ENCODE data around the gene PCGF3. TPM values are rescaled to one million over a fixed set of nuclear protein-coding genes. Genes with fewer than 3 reads are reported as not detected.

The PCGF3 gene
- total and polyA plus RNA-seq, 10 of the 15 experiments (the other 5 are each of a cell fraction or from before 2014, with no cell fraction given), result 2.2 to 43.8 (median 15.9) TPM

DNA sequence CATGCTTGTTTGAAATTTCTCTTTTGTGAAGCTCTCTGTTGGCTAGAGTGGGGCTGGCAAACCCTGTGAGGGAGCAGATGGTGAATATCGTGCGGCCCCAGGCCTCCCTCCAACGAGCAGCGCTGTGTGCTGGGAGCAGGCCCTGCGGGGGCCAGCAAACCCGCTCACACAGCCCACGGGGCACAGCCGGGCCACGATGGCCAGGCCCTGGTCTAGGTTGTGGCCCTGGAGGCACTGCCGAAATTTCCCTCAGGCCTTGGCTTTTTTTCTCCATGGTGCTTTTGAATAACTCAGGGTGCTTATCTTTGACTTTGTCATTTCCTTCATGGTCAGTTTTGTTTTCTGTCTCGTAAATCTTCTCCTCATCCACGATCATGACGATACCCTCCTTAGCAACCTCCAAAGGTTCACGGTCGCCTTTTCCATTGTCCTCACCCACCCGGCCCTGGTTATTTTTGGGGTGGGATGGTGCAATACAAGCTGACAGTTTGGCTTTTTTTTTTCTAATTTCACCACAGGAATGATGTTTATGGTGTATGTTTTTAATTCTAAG is 20.7 kb downstream of the PCGF3 start:
- H3K4me3 ChIP-seq, result no peak overlapping the region
- H3K27me3 ChIP-seq (replicated peaks in 1 of 2; ENCODE audit: control insufficient read depth in 2 of 2, insufficient read depth in 2 of 2, low read length in 1 of 2), result no peaks in the 10 kb centered on the region
- no peaks in the 10 kb centered on the region for H3K4me1 ChIP-seq (ENCODE audit: control insufficient read depth, insufficient read depth, low read length)
- H3K79me2 ChIP-seq (ENCODE audit: control insufficient read depth, insufficient read depth, low read length), result no peaks in the 10 kb centered on the region; the same call in none of the 2 replicates
- DNase-seq (ENCODE audit: low read depth, low spot score) (no peak), FAIRE-seq (no peak), ATAC-seq (no peak)
- no peak overlapping the region for H2AFZ ChIP-seq (ENCODE audit: control insufficient read depth, low read depth, low read length)
- H3K36me3 ChIP-seq (ENCODE audit: control insufficient read depth in 2 of 2, insufficient read depth in 2 of 2, low read length in 1 of 2), result peaks cover 8 to 14% of the 10 kb centered on the region in 2 experiments; a peak in 3 of 4 replicates
- ChIA-PET SMC1A (ENCODE audit: uncharacterized antibody, unreplicated experiment) (interaction anchor here (0.6 kb wide), 1 partner anchor 238 kb away, joined by 3 read pairs; no protein-coding TSS in a partner anchor), POLR2A (no interaction called here), CTCF (no interaction called here), RAD21 (ENCODE audit: unreplicated experiment) (no interaction called here)
- 94% methylated on average over 15 of the region's 16 CpGs for WGBS (ENCODE audit: insufficient coverage, insufficient replicate concordance, low lambda C conversion rate, missing lambda C conversion rate)
- no peak overlapping the region for H3K4me2 ChIP-seq (ENCODE audit: control insufficient read depth, insufficient read depth)
- intact Hi-C loops (cut with micrococcal nuclease; ENCODE audit: unreplicated experiment), result no loop called here
- BruUV-seq (replicated peaks), result no TSS peak
- H3K9me3 ChIP-seq (replicated peaks; ENCODE audit: control insufficient read depth, insufficient read depth, low read length), result no peaks in the 10 kb centered on the region; the same call in 2 of the 3 replicates
- H4K20me1 ChIP-seq (ENCODE audit: control insufficient read depth, insufficient read depth), result no peaks in the 10 kb centered on the region
- TF ChIP-seq STAT3 (IDR thresholded peaks at IDR 0.05; ENCODE audit: low read depth, low read length), result no peak
- TF ChIP-seq, protein P1, sequence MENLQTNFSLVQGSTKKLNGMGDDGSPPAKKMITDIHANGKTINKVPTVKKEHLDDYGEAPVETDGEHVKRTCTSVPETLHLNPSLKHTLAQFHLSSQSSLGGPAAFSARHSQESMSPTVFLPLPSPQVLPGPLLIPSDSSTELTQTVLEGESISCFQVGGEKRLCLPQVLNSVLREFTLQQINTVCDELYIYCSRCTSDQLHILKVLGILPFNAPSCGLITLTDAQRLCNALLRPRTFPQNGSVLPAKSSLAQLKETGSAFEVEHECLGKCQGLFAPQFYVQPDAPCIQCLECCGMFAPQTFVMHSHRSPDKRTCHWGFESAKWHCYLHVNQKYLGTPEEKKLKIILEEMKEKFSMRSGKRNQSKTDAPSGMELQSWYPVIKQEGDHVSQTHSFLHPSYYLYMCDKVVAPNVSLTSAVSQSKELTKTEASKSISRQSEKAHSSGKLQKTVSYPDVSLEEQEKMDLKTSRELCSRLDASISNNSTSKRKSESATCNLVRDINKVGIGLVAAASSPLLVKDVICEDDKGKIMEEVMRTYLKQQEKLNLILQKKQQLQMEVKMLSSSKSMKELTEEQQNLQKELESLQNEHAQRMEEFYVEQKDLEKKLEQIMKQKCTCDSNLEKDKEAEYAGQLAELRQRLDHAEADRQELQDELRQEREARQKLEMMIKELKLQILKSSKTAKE (IDR thresholded peaks at IDR 0.05; ENCODE audit: low read depth, poor library complexity, severe bottlenecking), result no peak
- TF ChIP-seq NBN (IDR thresholded peaks at IDR 0.05), result no peak
- TF ChIP-seq ZBTB33 (IDR thresholded peaks at IDR 0.05), result no peak
- no peak for TF ChIP-seq BCLAF1 (IDR thresholded peaks at IDR 0.05)
- no peak for TF ChIP-seq MYB (IDR thresholded peaks at IDR 0.05; ENCODE audit: borderline replicate concordance, low read depth, low read length)
- TF ChIP-seq SRF (IDR thresholded peaks at IDR 0.05; ENCODE audit: low read depth in 2 of 2, low read length in 2 of 2), result no peak
- no peak overlapping the region for H3K9ac ChIP-seq (ENCODE audit: control insufficient read depth, insufficient read depth, low read length)
- in situ Hi-C loops (cut with MboI), result no loop called here
- H3K27ac ChIP-seq (ENCODE audit: control insufficient read depth, insufficient read depth), result no peak overlapping the region

All from GM12878 (cell line).